Measurements from ENCODE around the gene GLYR1.

Gene GLYR1

DNA sequence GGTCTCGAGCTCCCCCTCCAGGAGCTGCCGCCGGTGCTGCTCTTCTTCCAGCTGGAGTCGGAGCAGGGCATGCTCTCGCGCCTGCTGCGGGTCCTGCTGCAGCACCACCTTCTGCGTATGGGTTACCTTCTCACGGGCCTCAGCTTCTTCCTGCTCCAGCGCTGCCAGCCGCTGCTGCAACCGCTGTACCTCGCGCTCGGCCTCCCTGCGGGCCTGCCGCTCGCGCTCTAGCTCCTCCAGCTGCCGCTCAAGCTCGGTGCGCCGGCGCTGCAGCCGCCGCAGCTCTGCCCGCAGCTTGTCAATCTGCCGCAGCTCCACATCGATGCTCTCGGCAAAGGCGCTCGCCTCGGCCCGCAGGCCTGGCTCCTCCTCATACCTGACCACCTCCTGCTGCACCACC, 37.1 kb upstream of the GLYR1 start:
- H3K27ac Mint-ChIP-seq: no peak overlapping the region

DNA sequence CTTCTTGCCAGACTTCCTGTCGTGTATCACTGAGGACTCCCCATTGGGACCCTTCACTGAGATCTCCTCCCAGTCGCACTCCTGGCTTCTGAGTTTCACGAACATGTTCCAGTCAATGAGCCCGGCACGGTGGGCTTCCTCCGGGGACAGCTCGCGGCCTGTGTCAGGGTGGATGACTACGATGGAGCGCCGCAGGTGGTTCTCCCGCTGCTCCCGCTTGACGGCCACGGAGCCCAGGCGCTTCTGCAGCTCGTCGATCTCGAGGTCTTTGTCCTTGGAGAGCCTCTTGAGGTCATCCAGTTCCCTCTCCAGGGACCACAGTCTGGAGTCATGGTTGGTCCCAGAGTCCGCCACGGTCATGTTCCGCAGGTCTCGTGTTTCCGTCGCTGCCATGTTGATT, 36.4 kb upstream of the GLYR1 start:
- Mint-ChIP-seq H3K27ac (no peak overlapping the region), H3K4me3 (no peak overlapping the region), H3K9me3 (no peaks in the 10 kb centered on the region), H3K4me1 (no peaks in the 10 kb centered on the region), H3K36me3 (peaks cover 79% of the 10 kb centered on the region), H3K27me3 (no peaks in the 10 kb centered on the region)
- no peak for ATAC-seq

More for the DNA sequence above, 37.1 kb upstream of the GLYR1 start:
- Mint-ChIP-seq H3K4me1 (no peaks in the 10 kb centered on the region), H3K27me3 (no peaks in the 10 kb centered on the region), H3K36me3 (peaks cover 72% of the 10 kb centered on the region), H3K4me3 (no peak overlapping the region), H3K9me3 (no peaks in the 10 kb centered on the region)
- no peak for ATAC-seq

DNA sequence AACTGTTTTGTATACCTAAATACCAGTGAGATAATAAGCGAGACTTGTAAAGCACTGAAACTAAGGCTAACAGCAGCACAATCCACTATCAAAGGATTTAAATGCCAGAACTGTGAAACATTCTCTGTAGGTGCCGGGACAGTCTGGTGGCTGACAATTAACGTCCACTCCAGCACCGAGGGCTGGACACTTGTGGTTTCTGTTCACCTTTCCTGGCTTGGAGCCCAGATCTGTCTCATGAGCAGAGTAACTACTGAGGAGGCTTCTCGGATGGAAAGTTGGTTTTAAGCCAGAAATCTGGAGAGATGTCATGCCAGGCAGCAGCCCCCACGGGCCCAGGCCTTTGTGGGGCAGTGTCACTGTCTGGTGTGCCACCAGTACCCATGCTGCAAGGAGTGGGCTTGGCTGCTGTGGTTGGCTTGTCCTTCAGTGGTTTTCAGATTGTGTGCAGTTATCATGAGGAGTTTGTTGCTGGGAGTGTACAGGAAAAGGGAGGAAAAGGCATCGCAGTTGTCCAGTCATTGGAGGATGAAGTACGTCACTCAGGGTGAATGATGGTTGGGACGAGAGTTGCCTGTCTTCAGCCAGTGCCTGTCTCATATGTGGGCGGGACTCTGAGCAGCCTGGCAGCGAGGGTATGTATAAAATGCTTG, 35.7 kb upstream of the GLYR1 start:
- ATAC-seq: no peak
- Mint-ChIP-seq H3K4me1 (no peaks in the 10 kb centered on the region), H3K4me3 (no peak overlapping the region), H3K27me3 (no peaks in the 10 kb centered on the region), H3K9me3 (no peaks in the 10 kb centered on the region), H3K36me3 (peaks cover 77% of the 10 kb centered on the region), H3K27ac (no peak overlapping the region)

DNA sequence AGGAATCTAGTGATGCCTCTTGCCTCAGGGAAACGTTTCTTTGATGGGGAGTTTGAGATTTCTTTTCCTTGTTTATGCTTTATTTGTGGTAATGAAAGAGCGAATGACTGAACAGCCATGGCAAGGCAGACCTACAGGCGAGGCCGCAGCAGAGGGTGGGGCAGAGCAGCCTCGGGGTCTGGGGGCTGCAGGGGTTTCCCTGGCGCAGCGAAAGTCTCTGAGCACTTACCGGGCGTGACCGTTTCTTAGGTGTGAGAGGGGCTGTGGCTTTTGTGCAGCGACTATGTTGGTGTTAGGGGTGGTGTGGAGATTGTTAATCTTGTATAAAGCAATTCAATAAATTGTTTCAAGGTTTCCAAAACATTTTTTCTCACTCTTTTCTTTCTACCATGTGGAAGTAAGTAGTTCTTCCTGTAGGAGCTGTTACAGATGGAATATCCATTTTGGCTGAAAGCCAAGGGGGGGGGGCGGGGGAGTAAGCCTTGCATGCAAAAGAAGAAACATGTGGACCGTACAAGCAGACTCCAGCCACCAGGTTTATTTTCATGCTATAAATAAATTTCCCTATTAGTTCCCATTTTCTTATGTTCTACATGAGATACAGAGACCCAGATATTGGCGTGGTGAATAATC, 35.0 kb upstream of the GLYR1 start:
- no peak overlapping the region for H3K4me3 Mint-ChIP-seq
- H3K27ac Mint-ChIP-seq: no peak overlapping the region
- H3K9me3 Mint-ChIP-seq: no peaks in the 10 kb centered on the region
- no peaks in the 10 kb centered on the region for H3K4me1 Mint-ChIP-seq
- no peaks in the 10 kb centered on the region for H3K27me3 Mint-ChIP-seq
- ATAC-seq: no peak
- H3K36me3 Mint-ChIP-seq: peaks cover 80% of the 10 kb centered on the region

DNA sequence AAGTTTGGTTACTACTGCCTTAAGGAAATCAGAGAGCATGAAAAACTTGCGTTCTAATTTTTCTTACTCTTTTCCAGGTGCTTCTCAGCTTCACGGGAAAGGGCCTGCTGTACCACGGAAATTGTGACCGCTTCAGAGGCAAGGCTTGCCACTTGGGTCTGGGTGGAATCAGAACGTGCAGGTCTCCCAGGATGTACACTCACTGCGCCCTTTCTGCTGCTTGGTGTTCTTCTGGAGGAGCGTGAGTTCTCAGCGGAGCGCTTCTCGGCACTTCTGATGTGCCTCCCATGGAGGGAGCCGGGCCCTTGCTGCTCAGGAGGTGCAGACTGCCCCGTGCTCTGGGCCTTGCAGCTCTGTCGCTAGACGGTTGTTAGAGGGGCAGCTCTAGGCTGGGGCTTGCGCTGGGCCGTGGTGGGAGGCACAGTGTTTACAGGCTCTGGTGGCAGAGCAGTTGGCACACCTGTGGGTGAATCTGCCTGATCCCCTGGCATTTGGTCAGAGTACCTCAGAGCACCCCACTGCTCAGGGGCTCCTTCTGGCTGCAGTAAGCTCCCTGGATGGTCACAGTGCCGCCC, 33.0 kb upstream of the GLYR1 start:
- Mint-ChIP-seq H3K36me3 (peaks cover 78% of the 10 kb centered on the region), H3K4me3 (no peak overlapping the region), H3K27me3 (no peaks in the 10 kb centered on the region), H3K9me3 (no peaks in the 10 kb centered on the region), H3K4me1 (no peaks in the 10 kb centered on the region), H3K27ac (no peak overlapping the region)
- ATAC-seq: no peak

DNA sequence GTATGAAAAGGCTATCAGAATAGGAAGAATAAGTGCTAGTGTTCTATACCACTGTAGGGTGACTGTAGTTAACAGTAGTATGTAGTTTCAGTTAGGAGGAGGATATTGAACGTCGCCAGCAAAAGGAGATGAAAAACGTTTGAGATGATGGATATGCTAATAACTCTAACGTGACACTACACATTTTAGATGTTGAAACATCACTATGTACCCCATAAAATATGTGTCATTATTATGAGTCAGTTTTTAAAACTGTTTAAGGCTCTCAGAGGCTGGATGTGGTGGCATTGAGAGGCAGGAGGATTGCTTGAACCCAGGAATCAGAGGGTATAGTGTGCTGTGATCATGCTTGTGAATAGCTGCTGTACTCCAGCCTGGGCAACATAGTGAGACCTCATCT, 32.0 kb upstream of the GLYR1 start:
- Mint-ChIP-seq H3K27ac (no peak overlapping the region), H3K4me1 (no peaks in the 10 kb centered on the region), H3K9me3 (no peaks in the 10 kb centered on the region), H3K27me3 (no peaks in the 10 kb centered on the region), H3K36me3 (peaks cover 75% of the 10 kb centered on the region), H3K4me3 (no peak overlapping the region)
- no peak for ATAC-seq

- Mint-ChIP-seq H3K9me3 (no peaks in the 10 kb centered on the region), H3K4me1 (no peaks in the 10 kb centered on the region), H3K36me3 (peaks cover 69% of the 10 kb centered on the region), H3K27ac (no peak overlapping the region), H3K4me3 (no peak overlapping the region), H3K27me3 (no peaks in the 10 kb centered on the region)
- no peak for ATAC-seq
These were observed 30.2 kb upstream of the GLYR1 start for GRCh38 chr16:4877380-4877685.

DNA sequence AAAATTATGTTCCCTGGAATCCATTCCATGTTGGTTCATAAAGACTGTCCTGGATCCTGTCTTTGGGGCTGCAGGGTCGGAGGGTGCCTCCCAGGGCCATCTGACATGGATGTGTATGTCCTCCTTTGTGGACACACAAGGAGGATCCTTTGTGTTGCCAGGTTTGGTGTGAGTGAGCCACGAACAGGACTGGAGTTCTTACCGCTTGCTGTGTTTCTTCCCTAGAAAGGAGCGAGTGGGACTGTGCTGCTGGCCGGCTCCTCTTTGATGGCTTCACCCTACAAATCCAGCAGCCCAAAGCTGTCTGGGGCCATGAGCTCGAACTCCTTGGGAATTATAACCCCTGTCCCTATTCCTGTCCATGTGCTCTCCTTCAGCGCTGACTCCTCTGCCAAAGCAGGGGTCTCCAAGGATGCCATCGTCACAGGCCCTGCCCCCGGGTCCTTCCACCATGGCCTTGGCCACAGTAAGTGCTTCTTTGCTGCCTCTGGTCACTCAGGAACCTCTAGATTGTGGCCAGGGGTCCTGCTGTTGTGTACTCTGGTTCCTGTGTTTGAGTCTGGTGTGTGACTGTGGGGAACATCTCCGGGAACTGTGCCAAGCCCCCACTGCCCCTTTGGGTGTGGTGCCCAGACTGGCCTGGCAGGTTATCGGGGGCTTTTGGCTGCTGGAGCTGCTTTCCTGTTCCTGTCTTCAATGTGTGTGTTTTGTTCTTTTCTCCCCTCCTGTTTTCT, 29.7 kb upstream of the GLYR1 start:
- Mint-ChIP-seq H3K9me3 (no peaks in the 10 kb centered on the region), H3K27me3 (no peaks in the 10 kb centered on the region), H3K4me1 (no peaks in the 10 kb centered on the region), H3K27ac (no peak overlapping the region), H3K36me3 (peaks cover 68% of the 10 kb centered on the region), H3K4me3 (no peak overlapping the region)
- no peak for ATAC-seq

- no peak for ATAC-seq
These were observed 27.6 kb upstream of the GLYR1 start for GRCh38 chr16:4874666-4875065.

DNA sequence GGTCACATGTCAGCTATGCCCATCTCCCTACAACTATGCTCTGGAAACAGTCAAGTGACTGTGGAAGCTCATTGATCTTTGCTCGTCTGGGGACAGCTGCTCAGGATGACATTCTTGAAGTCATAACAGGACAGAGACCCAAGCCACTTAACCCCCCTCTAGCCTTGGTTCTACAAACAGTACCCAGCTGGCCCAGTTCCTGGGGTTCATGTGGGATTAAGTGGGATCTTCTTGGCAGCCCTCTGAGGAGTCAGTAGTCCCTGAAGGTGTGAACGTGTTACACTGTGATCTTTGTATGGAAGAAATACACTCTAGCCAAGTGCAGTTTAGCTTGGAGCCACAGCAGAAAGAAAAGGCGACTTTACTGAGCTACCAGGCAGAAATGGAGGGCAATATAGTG, 26.0 kb upstream of the GLYR1 start:
- H3K27ac Mint-ChIP-seq: no peak overlapping the region
- peaks cover 75% of the 10 kb centered on the region for H3K36me3 Mint-ChIP-seq
- no peaks in the 10 kb centered on the region for H3K9me3 Mint-ChIP-seq
- H3K4me3 Mint-ChIP-seq: no peak overlapping the region
- no peaks in the 10 kb centered on the region for H3K27me3 Mint-ChIP-seq
- H3K4me1 Mint-ChIP-seq: peaks cover 6% of the 10 kb centered on the region
- ATAC-seq: no peak

More at GRCh38 chr16:4874666-4875065, 27.6 kb upstream of the GLYR1 start:
- no peak overlapping the region for H3K4me3 Mint-ChIP-seq
- H3K27ac Mint-ChIP-seq: no peak overlapping the region
- no peaks in the 10 kb centered on the region for H3K9me3 Mint-ChIP-seq
- H3K4me1 Mint-ChIP-seq: no peaks in the 10 kb centered on the region
- peaks cover 70% of the 10 kb centered on the region for H3K36me3 Mint-ChIP-seq
- no peaks in the 10 kb centered on the region for H3K27me3 Mint-ChIP-seq

DNA sequence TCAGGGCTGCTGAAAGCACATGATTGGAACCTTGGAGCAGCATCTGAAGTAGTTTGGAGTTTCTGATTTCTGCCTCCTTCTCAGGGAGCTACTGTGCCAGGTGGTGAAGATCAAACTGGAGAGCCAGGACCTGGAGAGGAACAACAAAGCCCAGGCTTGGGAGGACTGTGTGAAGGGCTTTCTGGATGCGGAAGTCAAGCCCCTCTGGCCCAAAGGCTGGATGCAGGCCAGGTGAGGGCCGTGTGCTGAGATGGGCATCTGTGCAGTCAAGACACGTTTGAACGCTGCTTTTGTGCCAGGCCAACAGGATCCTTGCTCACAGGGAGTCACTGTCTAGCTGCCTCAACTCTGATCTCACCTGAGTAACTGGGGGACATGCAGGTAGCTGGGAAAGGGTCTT, 24.0 kb upstream of the GLYR1 start:
- H3K4me3 Mint-ChIP-seq: no peak overlapping the region
- H3K9me3 Mint-ChIP-seq: no peaks in the 10 kb centered on the region
- H3K4me1 Mint-ChIP-seq: peaks cover 15% of the 10 kb centered on the region
- H3K36me3 Mint-ChIP-seq: peaks cover 76% of the 10 kb centered on the region
- no peak for ATAC-seq
- no peaks in the 10 kb centered on the region for H3K27me3 Mint-ChIP-seq
- H3K27ac Mint-ChIP-seq: no peak overlapping the region

- H3K36me3 Mint-ChIP-seq: peaks cover 73% of the 10 kb centered on the region
- H3K27ac Mint-ChIP-seq: no peak overlapping the region
- H3K4me3 Mint-ChIP-seq: no peak overlapping the region
- H3K27me3 Mint-ChIP-seq: no peaks in the 10 kb centered on the region
- H3K9me3 Mint-ChIP-seq: no peaks in the 10 kb centered on the region
- ATAC-seq: no peak
- H3K4me1 Mint-ChIP-seq: peaks cover 19% of the 10 kb centered on the region
These were observed 23.1 kb upstream of the GLYR1 start for GRCh38 chr16:4870138-4870671.

DNA sequence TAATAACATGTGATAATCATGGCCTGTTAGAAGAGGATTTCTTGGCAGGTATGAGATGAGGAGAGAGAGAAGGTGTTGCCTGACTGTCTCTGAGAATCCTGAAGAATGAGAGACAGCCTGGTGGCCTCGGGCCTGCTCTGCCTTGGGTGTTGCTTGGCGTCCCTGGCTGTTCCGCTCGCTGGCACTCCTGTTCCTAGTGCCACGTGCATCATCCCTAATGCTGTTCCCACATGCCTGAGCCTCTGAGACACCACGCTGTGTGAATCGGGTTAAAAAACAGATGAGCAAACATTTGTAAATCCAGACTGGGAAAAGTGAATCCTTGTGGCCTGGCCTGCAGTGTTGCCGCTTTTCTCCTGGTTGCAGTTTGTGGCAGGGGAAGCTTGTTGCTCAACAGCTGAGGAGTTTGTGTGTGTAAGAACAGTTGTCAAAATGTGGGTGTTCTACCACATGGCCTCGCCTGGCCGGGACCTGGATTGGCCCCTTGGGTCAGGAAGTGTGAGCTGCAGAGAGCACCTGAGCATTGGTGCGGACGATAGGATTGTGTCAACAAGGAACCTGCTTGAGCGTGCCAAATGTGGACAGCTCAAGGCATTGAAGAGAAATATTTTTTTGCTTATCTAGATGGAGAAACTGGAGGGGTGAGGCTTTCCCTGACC, 22.2 kb upstream of the GLYR1 start:
- H3K4me3 Mint-ChIP-seq: no peak overlapping the region
- no peak overlapping the region for H3K27ac Mint-ChIP-seq
- H3K27me3 Mint-ChIP-seq: no peaks in the 10 kb centered on the region
- ATAC-seq: no peak
- H3K9me3 Mint-ChIP-seq: no peaks in the 10 kb centered on the region
- peaks cover 67% of the 10 kb centered on the region for H3K36me3 Mint-ChIP-seq
- H3K4me1 Mint-ChIP-seq: peaks cover 21% of the 10 kb centered on the region

- no peaks in the 10 kb centered on the region for H3K27me3 Mint-ChIP-seq
- H3K36me3 Mint-ChIP-seq: peaks cover 69% of the 10 kb centered on the region
These were observed 21.4 kb upstream of the GLYR1 start for GRCh38 chr16:4868535-4868934.

GRCh38 chr16:4868026-4868425, 20.9 kb upstream of the GLYR1 start:
- no peaks in the 10 kb centered on the region for H3K27me3 Mint-ChIP-seq
- peaks cover 21% of the 10 kb centered on the region for H3K4me1 Mint-ChIP-seq
- H3K4me3 Mint-ChIP-seq: no peak overlapping the region
- peaks cover 64% of the 10 kb centered on the region for H3K36me3 Mint-ChIP-seq
- no peak overlapping the region for H3K27ac Mint-ChIP-seq
- H3K9me3 Mint-ChIP-seq: no peaks in the 10 kb centered on the region
- ATAC-seq: no peak

More at GRCh38 chr16:4868535-4868934, 21.4 kb upstream of the GLYR1 start:
- H3K27ac Mint-ChIP-seq: no peak overlapping the region
- ATAC-seq: no peak
- no peak overlapping the region for H3K4me3 Mint-ChIP-seq
- no peaks in the 10 kb centered on the region for H3K9me3 Mint-ChIP-seq
- H3K4me1 Mint-ChIP-seq: peaks cover 21% of the 10 kb centered on the region

Measured in stimulated activated memory B cell treated with anti-CD40 and anti-IgM and Interleukin-4, amounts not matched to agents 10 μg/mL and 1 μg/mL and 100 μg/mL, for 72 hours (primary cell).